SHP77 (cell line): Measurements from ENCODE around the gene ASPN.

Source experiments
- DNase-seq, 2 experiments: peaks; one replicate each; lab custom pipeline; 2025; lab: John Stamatoyannopoulos, UW

The ASPN gene

DNA sequence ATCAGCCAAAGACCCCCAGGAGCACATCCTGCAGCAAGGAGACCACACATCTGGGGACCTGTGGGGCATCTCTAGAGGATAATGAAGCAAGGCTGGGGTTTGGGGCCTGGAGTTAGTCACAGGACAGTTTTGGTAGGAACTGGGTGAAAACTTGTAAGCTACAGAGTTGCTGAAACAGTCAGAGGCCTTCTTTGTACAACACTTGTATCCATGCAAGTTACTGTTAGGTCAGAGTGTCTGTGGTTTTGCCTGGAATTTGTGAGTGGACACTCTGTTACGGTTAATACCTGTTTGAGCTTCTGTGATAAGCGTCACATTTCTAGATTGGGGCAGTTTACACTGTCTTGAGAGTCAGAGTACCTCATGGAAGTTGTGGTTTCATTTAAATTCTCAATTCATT lies 22.6 kb upstream of the ASPN start:
- DNase-seq: no peak

DNA sequence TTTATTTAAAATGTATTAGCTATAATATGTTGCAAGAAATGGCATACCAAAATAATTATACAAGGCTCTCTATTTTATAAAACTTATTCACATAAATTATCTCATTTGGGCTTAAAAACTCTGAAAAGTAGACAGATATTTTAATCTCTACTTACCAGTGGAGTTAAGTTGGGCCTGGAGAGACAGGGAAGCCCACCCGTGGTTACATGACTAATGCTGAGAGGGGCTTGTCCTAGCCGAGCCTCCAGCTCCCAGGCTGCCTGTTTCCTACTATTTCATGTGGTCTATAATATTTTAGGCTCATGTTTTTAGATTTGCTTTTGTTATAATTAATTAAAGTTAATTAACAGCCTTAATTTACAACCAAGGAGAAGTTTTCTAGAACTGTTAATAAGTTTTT lies 20.9 kb upstream of the ASPN start:
- no peak for DNase-seq

DNA sequence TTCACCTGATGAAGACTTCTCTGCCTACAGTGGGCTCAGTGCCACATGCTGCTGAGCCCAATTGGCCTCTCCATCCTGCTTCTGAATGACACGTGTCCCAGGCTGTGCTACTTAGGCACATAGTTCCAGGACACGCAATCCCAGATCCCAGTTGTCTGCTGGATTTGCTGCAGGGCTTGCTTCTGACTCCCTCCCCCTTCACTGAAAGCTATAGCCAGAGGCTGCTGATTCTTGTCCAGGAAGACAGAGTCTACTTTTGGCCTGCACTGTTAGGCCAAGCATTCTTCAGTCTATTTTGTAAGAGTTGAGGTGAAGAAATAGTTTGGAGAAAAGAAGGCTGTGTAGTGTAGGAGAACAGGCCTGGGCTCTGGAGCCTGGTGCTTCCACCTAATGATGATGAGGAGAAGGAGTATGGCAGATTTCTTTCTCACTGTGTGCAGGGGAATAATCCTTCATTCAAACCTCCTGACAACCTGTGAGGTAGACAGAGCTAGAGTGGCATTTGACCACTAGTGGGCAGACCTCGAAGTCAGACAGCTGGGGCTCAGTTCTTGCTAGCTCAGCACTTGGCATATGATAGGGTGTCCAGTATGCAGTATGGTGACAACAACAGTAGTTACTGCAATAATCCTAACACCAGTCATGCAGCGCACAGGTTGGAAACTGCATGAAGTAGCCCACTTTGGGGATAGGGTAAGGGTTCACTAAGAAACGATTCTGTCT lies 19.5 kb upstream of the ASPN start:
- peak; percentile 44 to 59 for DNase-seq

DNA sequence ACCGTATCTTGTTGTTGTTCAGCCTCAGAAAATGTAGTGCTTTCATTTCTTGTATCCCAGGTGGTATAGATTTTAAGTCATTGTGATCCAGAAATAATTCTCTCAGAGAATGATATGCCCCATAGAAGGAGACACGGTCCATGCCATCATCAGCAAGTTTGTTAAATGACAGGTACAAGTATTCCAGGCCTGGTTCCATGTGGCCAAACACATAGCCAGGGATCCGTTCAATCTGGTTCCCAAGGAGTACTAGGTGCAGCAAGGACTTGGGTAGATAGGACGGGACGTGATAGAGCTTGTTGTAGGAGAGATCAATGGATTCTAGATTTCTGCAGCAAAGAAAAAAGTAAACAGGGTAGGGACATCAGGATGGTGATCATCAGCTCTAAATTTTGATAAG lies 18.4 kb upstream of the ASPN start:
- no peak for DNase-seq

DNA sequence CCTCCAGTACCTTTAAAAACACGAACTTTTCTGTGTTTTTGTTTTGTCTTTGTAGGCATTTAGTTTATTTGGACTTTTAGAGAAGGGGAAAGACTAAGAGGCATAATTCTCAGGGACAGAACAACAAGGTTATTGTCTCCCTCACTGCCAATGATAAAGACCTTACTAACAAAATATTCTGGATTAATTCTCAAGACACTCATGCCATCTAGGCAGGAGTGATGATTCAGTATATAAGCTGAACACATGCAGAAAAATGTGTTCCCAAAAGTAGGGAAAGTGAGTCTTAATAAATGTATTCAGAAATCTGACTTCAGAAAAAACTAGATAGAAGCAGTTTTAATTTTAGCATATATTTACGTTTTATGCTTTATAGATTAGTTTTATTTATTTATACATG lies 17.4 kb upstream of the ASPN start:
- DNase-seq: no peak

DNA sequence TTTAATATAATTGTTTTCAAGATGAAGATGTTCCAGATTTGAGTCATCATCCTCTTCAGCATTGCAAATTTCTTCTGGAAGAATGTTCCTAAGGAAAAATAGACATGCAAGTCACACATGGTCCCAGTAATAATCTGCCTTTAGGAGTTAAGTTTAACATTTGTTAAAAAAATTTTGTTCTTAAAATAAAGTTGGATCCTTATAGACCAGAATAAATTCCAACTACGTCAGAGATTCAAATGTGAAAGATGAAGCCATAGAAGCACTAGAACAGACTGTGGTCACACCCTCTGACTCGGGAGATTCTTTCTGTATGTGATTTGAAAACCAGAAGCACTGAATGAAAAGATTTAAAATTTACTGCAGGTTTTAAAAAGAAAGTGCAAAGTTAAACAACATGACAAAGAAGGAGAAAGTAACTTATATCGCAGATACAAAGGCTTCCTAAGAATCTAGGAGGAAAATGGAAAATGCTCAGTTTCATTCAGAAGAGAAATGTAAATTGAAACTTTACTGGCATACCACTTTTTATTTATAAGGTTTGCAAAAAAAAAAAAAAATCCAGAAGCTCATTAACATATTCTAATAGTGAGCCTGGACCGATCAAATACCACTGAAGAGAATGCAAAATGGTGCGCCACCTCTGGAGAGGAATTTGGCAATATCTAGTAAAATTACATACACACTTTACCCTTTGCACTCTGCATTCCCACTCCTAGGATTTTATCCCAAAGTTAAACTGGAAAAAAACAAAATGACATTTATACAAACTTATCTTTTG lies 14.3 kb upstream of the ASPN start:
- no peak for DNase-seq

DNA sequence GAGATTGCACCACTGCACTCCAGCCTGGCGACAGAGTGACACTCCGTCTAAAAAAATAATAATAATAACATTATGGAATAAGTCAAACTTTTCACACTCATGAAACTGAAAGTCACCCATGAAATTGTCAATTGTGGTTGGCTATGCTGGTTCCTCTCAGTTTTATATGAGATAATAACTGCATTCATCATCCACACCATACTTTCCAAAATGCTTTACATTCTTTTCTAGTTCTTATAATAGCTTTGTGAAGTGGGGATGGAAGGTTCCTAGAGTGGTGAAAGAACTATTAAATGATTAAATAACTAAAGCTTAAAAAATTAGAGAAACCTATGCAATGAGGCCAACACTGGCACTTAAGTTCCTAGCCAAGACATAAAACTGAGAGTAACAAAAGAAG lies 12.6 kb upstream of the ASPN start:
- no peak for DNase-seq

DNA sequence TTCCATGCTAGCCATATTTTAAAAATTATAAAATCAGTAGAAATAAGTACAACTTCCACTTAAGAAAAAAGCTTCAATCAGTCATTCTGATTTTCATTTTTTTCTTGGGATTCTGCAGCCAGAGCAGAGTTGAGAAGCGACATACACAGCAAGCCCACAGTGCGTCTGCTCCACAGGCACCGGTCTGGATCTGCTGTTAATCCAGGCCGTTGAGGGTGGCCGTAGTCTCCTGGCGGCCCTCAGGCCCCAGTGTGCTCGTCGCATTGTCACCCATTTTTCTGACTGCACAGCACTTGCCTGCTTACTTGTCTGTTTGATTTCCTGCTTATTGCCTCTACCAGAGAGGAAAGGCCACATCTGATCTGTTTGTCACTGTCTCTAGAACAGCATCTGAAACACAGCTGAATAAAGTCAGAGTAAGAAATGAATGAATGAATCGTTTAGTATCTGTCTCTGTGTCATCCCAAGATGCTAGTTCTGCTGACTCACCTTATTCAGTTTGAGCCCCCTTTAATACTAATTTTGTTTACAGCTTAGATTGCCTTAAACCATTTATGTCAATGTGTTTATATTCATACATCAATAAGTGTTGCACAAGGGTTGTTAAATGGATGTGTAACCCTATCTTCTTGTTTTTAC lies 11.6 kb upstream of the ASPN start:
- DNase-seq: no peak

DNA sequence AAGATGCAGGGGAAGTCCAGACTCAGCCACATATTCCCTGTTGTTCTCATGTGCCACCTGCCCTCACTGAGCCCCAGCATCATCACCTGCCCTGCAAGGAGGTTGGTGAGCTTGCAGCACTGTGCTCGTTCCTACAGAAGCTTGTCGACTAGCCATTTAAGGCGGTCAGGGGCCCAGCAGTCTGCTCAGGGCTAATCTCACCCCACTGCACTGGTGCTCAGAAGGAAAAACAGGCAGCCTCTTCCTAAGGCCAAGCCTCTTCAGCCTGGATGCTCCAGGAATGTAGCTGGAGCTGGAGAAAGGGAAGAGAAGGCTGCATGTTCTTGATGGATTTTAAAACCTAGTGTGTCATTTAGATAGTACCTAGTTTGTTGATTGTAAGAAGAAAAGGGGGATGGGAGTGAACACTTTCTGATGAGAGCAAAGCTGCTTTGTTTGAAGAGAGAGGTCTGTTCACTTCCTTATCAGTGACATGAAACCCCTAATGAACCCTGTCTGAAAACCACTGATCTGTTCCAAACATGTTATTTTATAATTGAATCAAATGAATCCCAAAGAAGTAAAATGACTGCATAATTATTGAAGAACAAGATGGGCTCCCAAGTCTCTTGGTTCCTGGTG lies 10.6 kb upstream of the ASPN start:
- DNase-seq: no peak

DNA sequence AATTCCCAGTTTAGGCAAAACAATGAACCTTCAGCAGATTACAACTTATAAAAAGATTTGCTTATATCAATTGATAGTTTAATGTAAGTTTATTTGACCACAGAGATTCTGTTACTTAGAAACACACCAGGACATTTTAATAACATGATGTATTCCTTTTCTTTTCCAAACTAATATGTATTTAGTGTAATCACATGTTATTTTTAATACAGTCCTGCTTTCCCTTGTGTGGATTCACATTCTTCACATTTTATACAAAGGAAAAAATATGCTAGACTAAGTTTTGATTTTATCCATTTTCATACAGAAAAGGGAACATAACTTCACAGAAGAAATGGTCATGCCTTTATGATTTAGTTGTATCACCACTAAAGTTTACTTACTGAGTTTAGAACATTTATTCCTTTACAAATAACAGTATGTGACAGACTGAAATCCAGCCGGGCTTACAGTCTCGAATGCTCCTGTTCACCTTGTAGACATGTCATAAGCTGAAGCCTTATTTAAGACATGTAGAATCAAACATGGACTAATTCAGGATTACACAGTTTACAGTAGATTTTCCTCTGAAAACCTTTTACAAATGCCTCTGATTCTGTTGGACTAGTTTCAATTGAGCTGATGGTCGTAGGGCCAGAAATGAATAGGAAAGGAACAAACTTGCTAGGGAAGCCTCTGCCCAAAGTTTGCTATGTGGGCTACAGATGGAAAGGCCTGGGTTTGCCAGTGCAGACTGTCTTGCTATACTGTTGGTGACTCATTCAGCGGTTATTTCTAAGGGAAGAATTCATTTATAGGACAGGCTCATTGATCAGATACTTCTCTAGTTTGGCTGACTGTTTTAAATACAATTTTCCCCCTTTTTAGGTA lies 6.6 kb upstream of the ASPN start:
- no peak for DNase-seq

DNA sequence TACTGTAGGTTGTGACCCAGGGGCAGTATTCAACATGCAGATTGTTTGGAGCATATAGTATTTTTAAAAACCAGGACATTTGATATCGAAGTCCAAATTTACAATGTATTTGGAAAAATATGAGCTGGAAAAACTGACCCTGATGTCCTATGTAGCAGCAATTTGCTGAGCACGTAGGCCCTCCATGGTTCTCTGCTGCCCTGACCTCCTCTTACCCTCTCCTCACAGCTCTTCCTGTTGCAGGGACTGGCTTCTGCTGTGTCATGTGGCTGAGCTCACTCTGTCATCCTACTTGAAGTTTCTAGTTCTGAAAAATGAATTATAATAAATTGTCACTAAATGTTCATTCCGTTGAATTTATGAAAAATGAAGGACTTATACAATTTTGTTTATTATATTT lies 4.1 kb upstream of the ASPN start:
- DNase-seq: no peak

DNA sequence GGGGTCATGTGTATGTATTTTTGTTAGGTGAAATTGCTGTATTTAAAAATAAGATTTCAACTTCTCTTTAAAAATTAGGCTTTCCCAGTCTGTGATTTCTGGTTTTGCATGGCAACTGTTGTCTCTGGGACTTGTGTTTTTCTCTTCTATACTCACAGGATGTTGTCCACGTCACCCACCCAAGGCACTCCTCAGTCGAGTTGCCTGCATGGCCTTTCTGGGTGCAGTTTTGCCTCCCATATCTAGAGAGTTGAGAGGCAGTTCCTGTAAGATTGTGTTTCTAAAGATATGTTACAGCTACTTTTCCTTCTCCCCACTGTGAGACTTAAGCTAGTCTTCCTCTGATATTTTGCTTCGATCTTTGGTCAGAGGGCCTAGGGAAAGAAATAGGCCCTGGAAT lies 2.3 kb upstream of the ASPN start:
- no peak for DNase-seq

DNA sequence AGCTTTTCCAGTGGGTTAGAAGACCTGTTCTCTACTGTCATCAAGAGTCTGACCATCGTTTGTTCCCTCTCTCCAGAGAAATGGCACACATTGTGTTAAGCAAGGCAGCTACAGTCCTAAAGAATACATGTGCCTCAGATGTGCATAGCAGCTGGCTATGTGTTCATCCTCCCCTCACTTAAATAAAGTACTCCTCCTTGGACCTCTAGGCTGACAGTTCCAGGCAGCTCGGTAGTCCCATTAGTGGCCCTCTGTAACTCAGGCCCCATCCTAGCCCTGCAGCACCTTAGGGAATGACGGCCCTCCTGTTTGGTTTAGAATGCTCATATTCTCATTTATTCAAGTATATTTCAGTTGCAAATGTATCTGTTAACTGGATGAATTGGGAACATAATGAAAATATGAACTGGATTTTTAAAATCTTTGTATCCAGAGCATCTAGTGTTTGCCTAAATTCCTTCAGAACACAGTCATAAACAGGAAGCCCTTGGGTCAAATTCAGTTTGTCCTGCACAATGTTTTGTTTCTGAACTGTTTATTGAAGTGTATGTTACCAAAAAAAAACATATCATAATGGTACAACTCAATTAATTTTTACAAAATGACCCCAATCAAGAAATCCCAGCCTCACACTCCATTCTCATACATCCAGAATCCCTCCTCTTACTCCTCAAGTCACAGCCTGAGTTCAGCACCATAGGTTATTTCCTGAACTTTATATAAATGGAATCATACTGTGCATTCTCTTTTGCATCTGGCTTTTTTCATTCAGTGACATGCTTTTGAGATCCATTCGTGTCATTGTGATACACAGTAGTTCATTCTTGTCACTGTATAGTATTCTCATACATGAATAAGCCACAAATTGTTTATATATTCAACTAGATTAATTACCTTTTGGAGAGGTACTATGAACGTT lies 1.6 kb upstream of the ASPN start:
- no peak for DNase-seq

DNA sequence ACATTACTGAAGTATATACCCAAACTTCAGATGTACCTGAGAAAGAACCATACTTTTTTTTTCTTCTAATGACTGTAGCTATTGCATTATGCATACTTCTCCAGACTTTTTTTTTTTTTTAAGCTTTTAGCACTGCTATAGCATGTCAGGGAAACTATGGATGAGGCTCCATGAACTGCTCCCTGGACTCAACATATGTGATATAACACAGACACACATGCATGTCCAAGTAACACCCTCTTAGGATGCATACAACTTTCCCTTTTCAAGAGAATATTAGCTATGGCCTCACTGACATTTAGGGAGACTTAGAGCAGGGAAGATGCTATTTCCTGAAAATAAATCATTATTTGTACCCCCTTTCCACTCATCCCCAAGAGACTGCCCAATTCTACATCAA lies 499 bp upstream of the ASPN start:
- no peak for DNase-seq

DNA sequence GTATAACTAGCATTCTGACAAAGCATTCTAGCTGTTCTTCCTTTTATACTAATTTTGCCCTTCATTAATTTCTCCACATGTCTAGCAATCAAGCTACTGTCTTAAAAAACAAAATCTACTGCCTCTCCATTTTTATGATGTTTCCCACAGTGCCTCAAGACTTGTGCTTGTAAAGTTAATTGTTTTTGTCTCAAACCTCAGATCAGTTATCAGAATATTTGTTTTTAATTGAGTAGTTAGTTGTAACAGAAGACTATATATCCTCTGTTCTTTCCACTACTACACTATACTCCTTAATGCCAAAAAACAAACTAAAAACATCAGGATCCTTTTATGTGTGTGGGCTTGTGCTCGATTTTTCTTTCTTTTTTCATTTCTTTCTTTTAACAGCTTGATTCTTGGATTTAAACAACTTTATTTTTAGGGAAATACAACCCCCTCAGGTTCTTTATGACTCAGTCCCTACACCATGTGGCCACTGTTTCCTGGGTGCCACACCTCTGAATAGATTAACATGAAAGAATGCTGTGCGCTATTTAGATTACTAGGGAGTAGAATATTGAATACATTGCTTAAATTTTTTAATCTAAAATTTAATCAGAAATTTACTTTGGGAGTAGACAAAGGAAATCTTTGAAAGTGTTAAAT lies 1.2 kb downstream of the ASPN start:
- DNase-seq: no peak

DNA sequence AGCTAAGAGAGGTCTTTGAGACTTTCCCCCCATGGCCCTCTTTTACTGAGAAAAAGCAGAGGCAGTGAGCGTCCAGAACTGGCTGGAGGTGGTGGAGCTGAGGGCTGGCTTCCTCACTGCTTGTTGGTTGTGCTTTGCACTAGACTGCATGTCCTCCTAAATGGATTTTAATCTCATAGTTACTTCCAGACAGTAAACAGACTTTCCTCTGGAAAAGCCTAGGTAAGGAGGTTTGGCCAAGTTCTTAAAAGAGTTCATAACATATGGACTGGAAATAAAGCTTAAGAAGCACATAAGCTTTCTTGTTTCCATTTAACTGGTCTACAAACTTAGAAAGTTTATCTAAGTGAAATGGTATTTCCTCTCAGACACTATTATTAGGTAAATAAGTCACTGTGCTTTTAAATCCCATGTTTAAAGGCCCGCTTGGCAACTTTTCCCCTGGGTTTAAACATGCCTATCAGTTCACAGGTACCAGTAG lies 2.0 kb downstream of the ASPN start:
- DNase-seq: no peak

DNA sequence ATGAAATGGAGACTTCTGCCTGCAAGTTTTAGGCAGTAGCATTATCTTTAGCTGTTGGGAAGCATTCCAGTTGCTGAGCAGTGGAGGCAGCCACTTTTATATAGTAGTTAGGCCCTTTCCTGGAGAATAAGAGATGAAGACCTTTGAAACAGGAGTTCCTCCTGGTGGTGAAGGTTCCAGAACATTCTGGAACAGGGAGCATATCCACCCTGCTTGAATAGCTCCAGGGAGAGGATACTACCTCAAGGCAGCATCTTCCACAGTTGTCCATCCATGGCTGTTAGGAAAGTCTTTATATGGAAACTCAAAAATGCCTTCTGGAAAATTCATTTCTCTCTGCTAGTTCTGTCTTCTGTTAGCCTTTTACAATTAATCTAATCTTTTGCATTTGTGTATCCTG lies 3.0 kb downstream of the ASPN start:
- no peak for DNase-seq

DNA sequence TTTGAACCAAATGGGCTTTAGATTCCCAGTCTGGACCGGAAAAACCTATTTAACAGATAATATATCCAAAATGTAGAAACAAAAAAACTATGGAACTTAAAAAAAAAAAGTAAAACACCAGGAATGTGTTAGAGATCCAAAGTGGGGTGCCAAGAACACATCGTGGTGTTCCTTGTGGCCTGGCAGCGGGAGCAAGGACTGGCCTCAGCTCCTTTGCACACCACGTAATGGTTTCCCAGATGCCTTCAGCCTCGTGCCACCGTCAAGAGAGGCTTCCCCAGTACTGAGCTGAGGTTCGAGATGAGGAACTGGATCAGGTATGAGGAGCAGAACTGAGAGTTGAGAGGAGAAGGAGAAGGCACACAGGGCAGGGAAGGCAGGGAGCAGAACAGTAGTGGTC lies 3.5 kb downstream of the ASPN start:
- DNase-seq: no peak

DNA sequence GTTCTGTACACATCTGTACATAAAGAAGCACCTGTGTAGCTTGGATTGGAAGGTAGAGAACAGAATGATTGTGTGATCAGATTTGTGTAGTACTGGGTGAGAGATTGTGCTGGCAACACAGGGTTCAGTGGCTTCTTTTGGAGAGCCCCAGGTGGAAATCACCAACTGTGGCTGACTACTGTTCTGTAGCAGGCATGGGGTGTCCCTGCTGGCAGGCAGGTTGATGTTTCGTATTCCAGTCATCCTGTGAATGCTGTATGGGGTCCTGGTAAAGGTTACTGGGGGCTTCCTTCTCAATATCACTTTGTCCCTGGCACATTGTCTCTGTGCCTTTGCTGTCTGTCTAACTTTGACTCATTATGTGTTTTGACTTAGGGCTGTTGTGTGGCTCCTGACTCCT lies 5.3 kb downstream of the ASPN start:
- no peak for DNase-seq

DNA sequence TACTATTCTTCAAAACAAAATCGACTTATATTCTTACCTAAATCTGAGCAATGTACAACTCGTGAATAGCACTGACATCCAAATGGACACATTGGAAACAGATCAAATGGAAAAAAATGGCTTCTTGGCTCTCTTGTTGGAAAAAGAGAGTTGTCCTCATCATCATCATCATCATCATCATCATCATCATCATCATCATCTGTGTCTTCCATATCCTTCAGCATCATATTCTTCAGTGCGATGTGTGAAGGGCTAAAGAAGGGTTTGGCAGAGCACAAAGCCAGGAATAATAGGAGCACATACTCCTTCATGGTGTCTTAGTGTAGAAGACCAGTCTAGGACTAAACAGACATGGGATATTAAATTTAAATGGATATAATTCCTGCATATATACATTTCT lies 7.7 kb downstream of the ASPN start:
- DNase-seq: no peak
